ENCODE results near the gene TRAF2.

GRCh38 chr9:136867917-136868316, 18.4 kb upstream of the TRAF2 start:
- TF ChIP-seq ARNTL (CRISPR knock-in tag; IDR thresholded peaks at IDR 0.05; ENCODE audit: borderline replicate concordance, low read depth) (no peak), ZFP3 (CRISPR knock-in tag; IDR thresholded peaks at IDR 0.05) (no peak), ISL1 (CRISPR knock-in tag; IDR thresholded peaks at IDR 0.05) (no peak), ZC3H10 (CRISPR knock-in tag; IDR thresholded peaks at IDR 0.05) (no peak), RARB (CRISPR knock-in tag; IDR thresholded peaks at IDR 0.05) (no peak), PATZ1 (CRISPR knock-in tag; IDR thresholded peaks at IDR 0.05; ENCODE audit: borderline replicate concordance) (no peak), CSDC2 (CRISPR knock-in tag; IDR thresholded peaks at IDR 0.05) (no peak), SNAI2 (CRISPR knock-in tag; IDR thresholded peaks at IDR 0.05) (no peak), ZNF565 (CRISPR knock-in tag; conservative IDR thresholded peaks at IDR 0.05; ENCODE audit: low read depth) (no peak)
